ENCODE data around the gene FAM234A.

FAM234A gene

DNA sequence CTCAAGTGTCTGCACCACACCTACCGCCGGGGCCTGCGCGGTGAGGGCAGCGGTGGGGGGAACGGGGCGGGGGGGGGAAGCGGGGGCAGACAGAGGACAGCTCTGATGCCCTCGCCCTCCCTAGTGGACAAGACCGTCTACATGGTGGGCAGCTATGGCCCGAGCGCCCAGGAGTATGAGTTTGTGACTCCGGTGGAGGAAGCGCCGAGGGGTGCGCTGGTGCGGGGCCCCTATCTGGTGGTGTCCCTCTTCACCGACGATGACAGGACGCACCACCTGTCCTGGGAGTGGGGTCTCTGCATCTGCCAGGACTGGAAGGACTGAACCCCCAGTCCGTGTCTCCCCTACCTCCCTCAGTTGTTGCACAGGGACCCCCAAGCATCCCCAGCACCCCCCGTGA lies 47.9 kb downstream of the FAM234A start:
- no peaks in the 10 kb centered on the region for H3K27me3 ChIP-seq (ENCODE audit: insufficient read depth, low read depth, severe bottlenecking)
- H3K9me3 ChIP-seq (ENCODE audit: severe bottlenecking): no peaks in the 10 kb centered on the region
- TF ChIP-seq, protein P1, sequence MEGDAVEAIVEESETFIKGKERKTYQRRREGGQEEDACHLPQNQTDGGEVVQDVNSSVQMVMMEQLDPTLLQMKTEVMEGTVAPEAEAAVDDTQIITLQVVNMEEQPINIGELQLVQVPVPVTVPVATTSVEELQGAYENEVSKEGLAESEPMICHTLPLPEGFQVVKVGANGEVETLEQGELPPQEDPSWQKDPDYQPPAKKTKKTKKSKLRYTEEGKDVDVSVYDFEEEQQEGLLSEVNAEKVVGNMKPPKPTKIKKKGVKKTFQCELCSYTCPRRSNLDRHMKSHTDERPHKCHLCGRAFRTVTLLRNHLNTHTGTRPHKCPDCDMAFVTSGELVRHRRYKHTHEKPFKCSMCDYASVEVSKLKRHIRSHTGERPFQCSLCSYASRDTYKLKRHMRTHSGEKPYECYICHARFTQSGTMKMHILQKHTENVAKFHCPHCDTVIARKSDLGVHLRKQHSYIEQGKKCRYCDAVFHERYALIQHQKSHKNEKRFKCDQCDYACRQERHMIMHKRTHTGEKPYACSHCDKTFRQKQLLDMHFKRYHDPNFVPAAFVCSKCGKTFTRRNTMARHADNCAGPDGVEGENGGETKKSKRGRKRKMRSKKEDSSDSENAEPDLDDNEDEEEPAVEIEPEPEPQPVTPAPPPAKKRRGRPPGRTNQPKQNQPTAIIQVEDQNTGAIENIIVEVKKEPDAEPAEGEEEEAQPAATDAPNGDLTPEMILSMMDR (IDR thresholded peaks at IDR 0.05; ENCODE audit: low read depth, low read length): no peak
- H3K27ac ChIP-seq: no peak overlapping the region
- H3K36me3 ChIP-seq: peaks cover 4% of the 10 kb centered on the region; the same call in 1 of the 2 replicates
- no peak for DNase-seq
- H3K4me3 ChIP-seq (ENCODE audit: low read depth, low read length): no peak overlapping the region

DNA sequence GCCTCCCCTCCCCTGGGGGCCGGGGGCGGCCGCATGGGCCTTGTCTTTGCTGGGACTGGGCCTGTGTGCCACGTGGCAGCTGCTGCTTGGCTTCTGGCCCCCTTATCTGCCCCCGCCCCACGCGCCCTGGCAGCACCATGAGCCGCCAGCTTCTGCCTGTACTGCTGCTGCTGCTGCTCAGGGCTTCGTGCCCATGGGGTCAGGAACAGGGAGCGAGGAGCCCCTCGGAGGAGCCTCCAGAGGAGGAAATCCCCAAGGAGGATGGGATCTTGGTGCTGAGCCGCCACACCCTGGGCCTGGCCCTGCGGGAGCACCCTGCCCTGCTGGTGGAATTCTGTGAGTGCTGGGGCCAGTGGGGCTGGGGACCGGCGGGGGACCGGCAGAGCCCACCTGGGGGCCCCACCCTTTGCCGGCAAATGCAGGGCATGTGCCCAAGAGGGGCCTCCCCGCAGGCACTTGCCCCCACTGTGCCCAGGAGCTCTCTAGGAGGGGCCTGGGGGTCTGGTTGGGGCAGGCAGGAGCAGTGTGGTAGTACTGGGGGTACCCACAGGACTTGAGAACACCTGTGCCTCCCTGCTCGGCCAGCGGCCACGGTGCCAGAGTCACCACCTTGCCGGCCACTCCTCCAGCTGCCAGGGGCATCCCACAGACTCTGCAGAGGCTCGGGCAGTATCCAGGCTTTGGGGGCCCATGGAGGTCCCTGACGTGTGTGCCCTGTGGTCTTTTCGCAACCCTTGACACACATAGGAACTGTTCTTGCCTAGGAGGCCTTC lies 48.6 kb downstream of the FAM234A start, which contains the start of gene PDIA2:
PDIA2 (plus strand) TSS at position 132 of the 773 bp plus-strand sequence; CDS start at position 138, 6 bp downstream.
- DNase-seq: no peak
- peaks cover 11% of the 10 kb centered on the region for H3K36me3 ChIP-seq
- no peaks in the 10 kb centered on the region for H3K27me3 ChIP-seq (ENCODE audit: insufficient read depth, low read depth, severe bottlenecking)
- H3K27ac ChIP-seq: no peak within 1 kb of the TSS
- no peak within 1 kb of the TSS for H3K4me3 ChIP-seq (ENCODE audit: low read depth, low read length)
- no peaks in the 10 kb centered on the region for H3K9me3 ChIP-seq (ENCODE audit: severe bottlenecking)
- TF ChIP-seq, protein P1 (IDR thresholded peaks at IDR 0.05; ENCODE audit: low read depth, low read length): no peak

DNA sequence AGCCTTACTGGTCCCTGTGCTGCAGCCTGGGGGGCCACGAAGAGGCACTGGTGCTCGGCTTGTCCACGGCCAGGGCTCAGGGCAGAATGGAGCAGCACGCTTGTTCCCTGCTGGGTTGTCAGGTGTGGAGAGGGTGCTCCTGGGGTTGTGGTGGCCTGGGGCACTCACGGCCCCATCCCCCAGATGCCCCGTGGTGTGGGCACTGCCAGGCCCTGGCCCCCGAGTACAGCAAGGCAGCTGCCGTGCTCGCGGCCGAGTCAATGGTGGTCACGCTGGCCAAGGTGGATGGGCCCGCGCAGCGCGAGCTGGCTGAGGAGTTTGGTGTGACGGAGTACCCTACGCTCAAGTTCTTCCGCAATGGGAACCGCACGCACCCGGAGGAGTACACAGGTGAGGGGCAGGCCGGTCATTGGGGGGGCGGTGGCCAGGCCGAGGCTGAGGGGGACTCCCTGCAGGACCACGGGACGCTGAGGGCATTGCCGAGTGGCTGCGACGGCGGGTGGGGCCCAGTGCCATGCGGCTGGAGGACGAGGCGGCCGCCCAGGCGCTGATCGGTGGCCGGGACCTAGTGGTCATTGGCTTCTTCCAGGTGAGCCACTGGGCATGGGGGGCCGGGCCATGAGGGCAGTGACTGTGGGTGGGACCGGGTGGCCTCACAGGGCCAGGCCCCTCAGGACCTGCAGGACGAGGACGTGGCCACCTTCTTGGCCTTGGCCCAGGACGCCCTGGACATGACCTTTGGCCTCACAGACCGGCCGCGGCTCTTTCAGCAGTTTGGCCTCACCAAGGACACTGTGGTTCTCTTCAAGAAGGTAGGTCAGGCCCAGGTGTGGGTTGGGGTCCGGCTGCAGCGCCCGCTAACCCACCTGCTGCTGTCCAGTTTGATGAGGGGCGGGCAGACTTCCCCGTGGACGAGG lies 49.8 kb downstream of the FAM234A start:
- Histone ChIP-seq H3K27ac (no peak overlapping the region), H3K9me3 (ENCODE audit: severe bottlenecking) (no peaks in the 10 kb centered on the region), H3K36me3 (peaks cover 16% of the 10 kb centered on the region), H3K27me3 (ENCODE audit: insufficient read depth, low read depth, severe bottlenecking) (no peaks in the 10 kb centered on the region), H3K4me3 (ENCODE audit: low read depth, low read length) (no peak overlapping the region)
- DNase-seq: no peak
- TF ChIP-seq, protein P1 (IDR thresholded peaks at IDR 0.05; ENCODE audit: low read depth, low read length): no peak

DNA sequence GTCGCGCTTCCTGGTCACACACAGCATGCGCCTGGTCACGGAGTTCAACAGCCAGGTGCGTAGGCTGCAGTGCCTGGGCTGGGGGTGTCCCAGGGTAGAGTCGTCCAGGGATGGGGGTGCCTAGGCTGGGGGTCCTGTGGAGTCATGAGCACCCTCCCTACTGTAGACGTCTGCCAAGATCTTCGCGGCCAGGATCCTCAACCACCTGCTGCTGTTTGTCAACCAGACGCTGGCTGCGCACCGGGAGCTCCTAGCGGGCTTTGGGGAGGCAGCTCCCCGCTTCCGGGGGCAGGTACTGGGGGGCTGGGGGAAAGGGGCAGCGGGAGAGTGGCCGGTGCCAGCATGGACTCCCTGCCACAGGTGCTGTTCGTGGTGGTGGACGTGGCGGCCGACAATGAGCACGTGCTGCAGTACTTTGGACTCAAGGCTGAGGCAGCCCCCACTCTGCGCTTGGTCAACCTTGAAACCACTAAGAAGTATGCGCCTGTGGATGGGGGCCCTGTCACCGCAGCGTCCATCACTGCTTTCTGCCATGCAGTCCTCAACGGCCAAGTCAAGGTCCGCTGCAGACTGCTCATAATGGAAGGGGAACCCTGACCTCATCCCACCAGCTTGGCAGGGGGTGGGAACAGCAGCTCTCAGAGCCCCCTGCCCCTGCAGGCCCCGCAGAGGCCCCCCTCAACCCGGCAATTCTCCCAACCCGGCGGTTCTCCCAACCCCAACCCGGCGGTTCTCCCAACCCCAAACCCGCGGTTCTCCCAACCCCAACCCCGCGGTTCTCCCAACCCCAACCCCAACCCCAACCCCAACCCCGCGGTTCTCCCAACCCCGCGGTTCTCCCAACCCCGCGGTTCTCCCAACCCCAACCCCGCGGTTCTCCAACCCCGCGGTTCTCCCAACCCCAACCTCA lies 50.8 kb downstream of the FAM234A start:
- TF ChIP-seq, protein P1 (IDR thresholded peaks at IDR 0.05; ENCODE audit: low read depth, low read length): no peak
- Histone ChIP-seq H3K27me3 (ENCODE audit: insufficient read depth, low read depth, severe bottlenecking) (no peaks in the 10 kb centered on the region), H3K4me3 (ENCODE audit: low read depth, low read length) (no peak overlapping the region), H3K36me3 (peaks cover 21% of the 10 kb centered on the region), H3K27ac (no peak overlapping the region), H3K9me3 (ENCODE audit: severe bottlenecking) (no peaks in the 10 kb centered on the region)
- no peak for DNase-seq

Data from WERI-Rb-1 (cell line).